Adipocyte (in vitro differentiated cells): Measurements from ENCODE around the gene TMEM89.

Experiments used
- DNase-seq: peaks from one replicate; pipeline ENCODE4 v3.0.0-alpha.2; 2015; ENCODE audit warnings: low read depth
- H3K27me3 ChIP-seq: replicated peaks from 2 replicates; pipeline ENCODE4 v1.7.0; 2013; ENCODE audit warnings: mild to moderate bottlenecking, low read length, moderate library complexity; ENCODE audit not compliant: control insufficient read depth, insufficient read depth
- H3K36me3 ChIP-seq: 2 replicates; pipeline ENCODE4 v1.7.0; 2013; ENCODE audit warnings: low read length, mild to moderate bottlenecking, moderate library complexity; ENCODE audit not compliant: control insufficient read depth, insufficient read depth, severe bottlenecking
- H3K4me1 ChIP-seq: 2 replicates; pipeline ENCODE4 v1.7.0; 2013; ENCODE audit warnings: mild to moderate bottlenecking, low read length, moderate library complexity; ENCODE audit not compliant: control insufficient read depth, insufficient read depth
- H3K4me3 ChIP-seq: 2 replicates; pipeline ENCODE4 v1.7.0; 2013; ENCODE audit warnings: mild to moderate bottlenecking, low read length, moderate library complexity
- H3K9ac ChIP-seq: 2 replicates; pipeline ENCODE4 v1.7.0; 2013; ENCODE audit warnings: mild to moderate bottlenecking, low read length, moderate library complexity
- H3K9me3 ChIP-seq: 2 replicates; pipeline ENCODE4 v1.7.0; 2013; ENCODE audit warnings: mild to moderate bottlenecking, low read length, moderate library complexity; ENCODE audit not compliant: control insufficient read depth

TMEM89 gene

GRCh38 chr3:48628277-48629017 is 6.9 kb upstream of the TMEM89 start:
- H3K36me3 ChIP-seq = peaks cover 87% of the 10 kb centered on the region
- no peak overlapping the region for H3K4me3 ChIP-seq
- peaks cover 5% of the 10 kb centered on the region for H3K4me1 ChIP-seq
- DNase-seq = no peak
- no peak overlapping the region for H3K9ac ChIP-seq
- no peaks in the 10 kb centered on the region for H3K9me3 ChIP-seq
- no peaks in the 10 kb centered on the region for H3K27me3 ChIP-seq

GRCh38 chr3:48625600-48625999 is 4.0 kb upstream of the TMEM89 start:
- H3K4me1 ChIP-seq = no peaks in the 10 kb centered on the region

GRCh38 chr3:48624767-48625166 is 3.2 kb upstream of the TMEM89 start:
- H3K9ac ChIP-seq = no peak overlapping the region
- DNase-seq = no peak
- peaks cover 51% of the 10 kb centered on the region for H3K36me3 ChIP-seq
- H3K4me1 ChIP-seq = peaks cover 3% of the 10 kb centered on the region
- no peaks in the 10 kb centered on the region for H3K27me3 ChIP-seq
- H3K4me3 ChIP-seq = no peak overlapping the region
- no peaks in the 10 kb centered on the region for H3K9me3 ChIP-seq

More at GRCh38 chr3:48625600-48625999, 4.0 kb upstream of the TMEM89 start:
- DNase-seq = no peak
- H3K4me3 ChIP-seq = no peak overlapping the region
- no peaks in the 10 kb centered on the region for H3K9me3 ChIP-seq
- H3K9ac ChIP-seq = no peak overlapping the region
- peaks cover 59% of the 10 kb centered on the region for H3K36me3 ChIP-seq
- H3K27me3 ChIP-seq = no peaks in the 10 kb centered on the region

GRCh38 chr3:48623851-48624547 is 2.4 kb upstream of the TMEM89 start:
- Histone ChIP-seq H3K27me3 (no peaks in the 10 kb centered on the region), H3K9me3 (no peaks in the 10 kb centered on the region), H3K4me1 (peaks cover 11% of the 10 kb centered on the region), H3K9ac (no peak overlapping the region), H3K4me3 (no peak overlapping the region), H3K36me3 (peaks cover 43% of the 10 kb centered on the region)
- DNase-seq = no peak

- Histone ChIP-seq H3K4me1 (peaks cover 17% of the 10 kb centered on the region), H3K4me3 (no peak overlapping the region), H3K36me3 (peaks cover 2% of the 10 kb centered on the region), H3K9me3 (peaks cover 18% of the 10 kb centered on the region), H3K27me3 (no peaks in the 10 kb centered on the region), H3K9ac (peak overlapping the region; percentile 82)
- no peak for DNase-seq
Measured at GRCh38 chr3:48619541-48620524, 1.7 kb downstream of the TMEM89 start.

- H3K36me3 ChIP-seq = no peaks in the 10 kb centered on the region
- peaks cover 29% of the 10 kb centered on the region for H3K4me1 ChIP-seq
- no peaks in the 10 kb centered on the region for H3K27me3 ChIP-seq
- no peak overlapping the region for H3K9ac ChIP-seq
- DNase-seq = no peak
- H3K4me3 ChIP-seq = peak overlapping the region; percentile 25
- H3K9me3 ChIP-seq = peaks cover 18% of the 10 kb centered on the region
Measured at GRCh38 chr3:48617559-48617958, 4.0 kb downstream of the TMEM89 start.

- Histone ChIP-seq H3K9ac (peak overlapping the region; percentile 40), H3K4me1 (peaks cover 19% of the 10 kb centered on the region), H3K4me3 (peak overlapping the region; percentile 17), H3K36me3 (no peaks in the 10 kb centered on the region), H3K27me3 (no peaks in the 10 kb centered on the region), H3K9me3 (peaks cover 18% of the 10 kb centered on the region)
- DNase-seq = peak; percentile 78
Measured at GRCh38 chr3:48614044-48614443, 7.5 kb downstream of the TMEM89 start.

GRCh38 chr3:48612309-48612708 is 9.3 kb downstream of the TMEM89 start:
- peak; percentile 7 for DNase-seq
- no peak overlapping the region for H3K9ac ChIP-seq
- H3K36me3 ChIP-seq = peaks cover 11% of the 10 kb centered on the region
- H3K4me1 ChIP-seq = peaks cover 26% of the 10 kb centered on the region
- no peak overlapping the region for H3K4me3 ChIP-seq
- peaks cover 10% of the 10 kb centered on the region for H3K9me3 ChIP-seq
- no peaks in the 10 kb centered on the region for H3K27me3 ChIP-seq

- H3K27me3 ChIP-seq = no peaks in the 10 kb centered on the region
- peaks cover 20% of the 10 kb centered on the region for H3K4me1 ChIP-seq
- peaks cover 31% of the 10 kb centered on the region for H3K36me3 ChIP-seq
- H3K9me3 ChIP-seq = no peaks in the 10 kb centered on the region
- peak within 1 kb of the TSS; percentile 99 for H3K4me3 ChIP-seq
- DNase-seq = peak; percentile 97
- H3K9ac ChIP-seq = peak within 1 kb of the TSS; percentile 99
Measured at GRCh38 chr3:48609088-48610005, 12.2 kb downstream of the TMEM89 start, which contains the start of gene UQCRC1. Gene UQCRC1, minus strand, starts transcription at chr3:48609646. Its CDS starts 26 bp downstream, at chr3:48609620.

- Histone ChIP-seq H3K9ac (no peak overlapping the region), H3K9me3 (no peaks in the 10 kb centered on the region), H3K4me3 (no peak overlapping the region), H3K4me1 (peaks cover 13% of the 10 kb centered on the region), H3K36me3 (peaks cover 49% of the 10 kb centered on the region), H3K27me3 (no peaks in the 10 kb centered on the region)
- DNase-seq = peak; percentile 30
Measured at GRCh38 chr3:48607519-48607918, 14.1 kb downstream of the TMEM89 start.
